Measurements from ENCODE around the gene FLT1. TPM values are rescaled to one million over a fixed set of nuclear protein-coding genes. Genes with fewer than 3 reads are reported as not detected.

The FLT1 gene
- total RNA-seq, 1 donor from 2014 or later = not detected

- TF ChIP-seq CTCF (IDR thresholded peaks at IDR 0.05; ENCODE audit: insufficient read depth, low read length, severe bottlenecking) = no peak
- Histone ChIP-seq H3K4me3 (ENCODE audit: low read depth, low read length) (no peak overlapping the region), H3K27me3 (ENCODE audit: control insufficient read depth, insufficient read depth, low read length) (peaks cover 15% of the 10 kb centered on the region), H3K36me3 (ENCODE audit: control insufficient read depth, insufficient read depth, low read length) (no peaks in the 10 kb centered on the region)
- no peak for DNase-seq (ENCODE audit: low read depth)
- no peak for FAIRE-seq
Observed at GRCh38 chr13:28534210-28534609, 39.3 kb upstream of the FLT1 start.

GRCh38 chr13:28533441-28534166, 38.7 kb upstream of the FLT1 start:
- peaks cover 15% of the 10 kb centered on the region for H3K27me3 ChIP-seq (ENCODE audit: control insufficient read depth, insufficient read depth, low read length)
- no peak overlapping the region for H3K4me3 ChIP-seq (ENCODE audit: low read depth, low read length)
- DNase-seq (ENCODE audit: low read depth) (no peak), FAIRE-seq (no peak)
- TF ChIP-seq CTCF (IDR thresholded peaks at IDR 0.05; ENCODE audit: insufficient read depth, low read length, severe bottlenecking) = no peak
- no peaks in the 10 kb centered on the region for H3K36me3 ChIP-seq (ENCODE audit: control insufficient read depth, insufficient read depth, low read length)

- no peak for FAIRE-seq
- Histone ChIP-seq H3K36me3 (ENCODE audit: control insufficient read depth, insufficient read depth, low read length) (no peaks in the 10 kb centered on the region), H3K27me3 (ENCODE audit: control insufficient read depth, insufficient read depth, low read length) (peaks cover 15% of the 10 kb centered on the region), H3K4me3 (ENCODE audit: low read depth, low read length) (no peak overlapping the region)
- DNase-seq (ENCODE audit: low read depth) = no peak
- no peak for TF ChIP-seq CTCF (IDR thresholded peaks at IDR 0.05; ENCODE audit: insufficient read depth, low read length, severe bottlenecking)
Observed at GRCh38 chr13:28533125-28533436, 38.2 kb upstream of the FLT1 start.

GRCh38 chr13:28532388-28533124, 37.6 kb upstream of the FLT1 start:
- Histone ChIP-seq H3K4me3 (ENCODE audit: low read depth, low read length) (peak overlapping the region; percentile 14), H3K36me3 (ENCODE audit: control insufficient read depth, insufficient read depth, low read length) (no peaks in the 10 kb centered on the region), H3K27me3 (ENCODE audit: control insufficient read depth, insufficient read depth, low read length) (peaks cover 15% of the 10 kb centered on the region)
- no peak for TF ChIP-seq CTCF (IDR thresholded peaks at IDR 0.05; ENCODE audit: insufficient read depth, low read length, severe bottlenecking)
- no peak for FAIRE-seq
- DNase-seq (ENCODE audit: low read depth) = no peak

GRCh38 chr13:28531845-28532387, 37.0 kb upstream of the FLT1 start:
- DNase-seq (ENCODE audit: low read depth) (no peak), FAIRE-seq (no peak)
- Histone ChIP-seq H3K27me3 (ENCODE audit: control insufficient read depth, insufficient read depth, low read length) (peaks cover 15% of the 10 kb centered on the region), H3K4me3 (ENCODE audit: low read depth, low read length) (no peak overlapping the region), H3K36me3 (ENCODE audit: control insufficient read depth, insufficient read depth, low read length) (no peaks in the 10 kb centered on the region)
- TF ChIP-seq CTCF (IDR thresholded peaks at IDR 0.05; ENCODE audit: insufficient read depth, low read length, severe bottlenecking) = no peak

Data from bronchial epithelial cell (primary cell).